ENCODE measurements around the gene SPSB3.

Gene SPSB3

DNA sequence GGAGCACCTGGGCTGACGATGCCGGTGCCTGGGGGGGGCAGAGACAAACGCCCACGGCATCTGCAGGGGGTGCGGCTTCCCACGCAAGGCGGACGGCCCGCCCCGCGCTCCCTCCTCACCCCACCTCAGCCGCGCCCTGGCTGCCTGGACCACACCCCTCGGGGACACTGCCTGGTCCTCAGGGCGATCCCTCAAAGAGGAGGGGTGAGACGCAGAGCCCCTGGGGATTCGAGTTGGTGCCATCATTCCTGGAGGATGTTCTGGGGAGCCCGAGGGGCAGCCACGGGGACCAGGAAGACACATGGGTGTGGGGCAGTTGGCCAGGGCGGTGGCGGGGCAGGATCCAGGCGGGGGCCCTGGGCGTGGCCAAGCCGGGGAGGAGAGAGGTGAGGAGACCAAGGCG lies 7.3 kb upstream of the SPSB3 start:
- Histone ChIP-seq H3K4me3 (ENCODE audit: severe bottlenecking) (no peak overlapping the region), H3K27me3 (ENCODE audit: insufficient read depth, poor library complexity, severe bottlenecking) (no peaks in the 10 kb centered on the region), H3K27ac (ENCODE audit: poor library complexity, severe bottlenecking) (no peak overlapping the region), H3K36me3 (ENCODE audit: low read depth) (peaks cover 31% of the 10 kb centered on the region), H3K9me3 (ENCODE audit: severe bottlenecking) (no peaks in the 10 kb centered on the region), H3K4me1 (ENCODE audit: insufficient read depth, poor library complexity, severe bottlenecking) (no peaks in the 10 kb centered on the region)
- ATAC-seq (ENCODE audit: low read depth) (no peak), DNase-seq (ENCODE audit: low spot score) (peak; percentile 57)
- TF ChIP-seq, protein P1, sequence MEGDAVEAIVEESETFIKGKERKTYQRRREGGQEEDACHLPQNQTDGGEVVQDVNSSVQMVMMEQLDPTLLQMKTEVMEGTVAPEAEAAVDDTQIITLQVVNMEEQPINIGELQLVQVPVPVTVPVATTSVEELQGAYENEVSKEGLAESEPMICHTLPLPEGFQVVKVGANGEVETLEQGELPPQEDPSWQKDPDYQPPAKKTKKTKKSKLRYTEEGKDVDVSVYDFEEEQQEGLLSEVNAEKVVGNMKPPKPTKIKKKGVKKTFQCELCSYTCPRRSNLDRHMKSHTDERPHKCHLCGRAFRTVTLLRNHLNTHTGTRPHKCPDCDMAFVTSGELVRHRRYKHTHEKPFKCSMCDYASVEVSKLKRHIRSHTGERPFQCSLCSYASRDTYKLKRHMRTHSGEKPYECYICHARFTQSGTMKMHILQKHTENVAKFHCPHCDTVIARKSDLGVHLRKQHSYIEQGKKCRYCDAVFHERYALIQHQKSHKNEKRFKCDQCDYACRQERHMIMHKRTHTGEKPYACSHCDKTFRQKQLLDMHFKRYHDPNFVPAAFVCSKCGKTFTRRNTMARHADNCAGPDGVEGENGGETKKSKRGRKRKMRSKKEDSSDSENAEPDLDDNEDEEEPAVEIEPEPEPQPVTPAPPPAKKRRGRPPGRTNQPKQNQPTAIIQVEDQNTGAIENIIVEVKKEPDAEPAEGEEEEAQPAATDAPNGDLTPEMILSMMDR (IDR thresholded peaks at IDR 0.05; ENCODE audit: poor library complexity, severe bottlenecking) = no peak

DNA sequence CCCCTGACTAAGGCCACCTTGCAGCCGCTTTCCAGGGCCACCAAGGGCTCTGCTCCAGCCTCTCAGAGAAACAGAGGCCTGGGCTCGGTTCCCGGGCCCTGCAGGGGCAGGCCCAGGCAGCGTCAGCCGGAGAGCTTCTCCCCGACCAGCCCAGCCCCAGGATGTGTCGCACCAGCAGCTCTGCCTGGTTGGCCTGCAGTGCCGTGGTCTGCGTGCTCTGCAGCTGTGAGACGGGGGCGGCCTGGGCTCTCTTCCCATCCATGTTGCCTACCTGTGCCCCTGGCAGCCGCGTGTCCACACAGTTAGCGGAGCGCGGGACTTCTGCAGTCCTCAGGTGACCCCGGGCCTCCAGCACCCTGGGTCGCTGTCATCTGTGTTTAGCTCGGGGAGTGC lies 6.3 kb upstream of the SPSB3 start:
- Histone ChIP-seq H3K4me3 (ENCODE audit: severe bottlenecking) (no peak overlapping the region), H3K27me3 (ENCODE audit: insufficient read depth, poor library complexity, severe bottlenecking) (no peaks in the 10 kb centered on the region), H3K27ac (ENCODE audit: poor library complexity, severe bottlenecking) (no peak overlapping the region), H3K36me3 (ENCODE audit: low read depth) (peaks cover 37% of the 10 kb centered on the region), H3K4me1 (ENCODE audit: insufficient read depth, poor library complexity, severe bottlenecking) (peaks cover 6% of the 10 kb centered on the region), H3K9me3 (ENCODE audit: severe bottlenecking) (no peaks in the 10 kb centered on the region)
- ATAC-seq (ENCODE audit: low read depth) (no peak), DNase-seq (ENCODE audit: low spot score) (peak; percentile 64)
- TF ChIP-seq, protein P1 (IDR thresholded peaks at IDR 0.05; ENCODE audit: poor library complexity, severe bottlenecking) = no peak

DNA sequence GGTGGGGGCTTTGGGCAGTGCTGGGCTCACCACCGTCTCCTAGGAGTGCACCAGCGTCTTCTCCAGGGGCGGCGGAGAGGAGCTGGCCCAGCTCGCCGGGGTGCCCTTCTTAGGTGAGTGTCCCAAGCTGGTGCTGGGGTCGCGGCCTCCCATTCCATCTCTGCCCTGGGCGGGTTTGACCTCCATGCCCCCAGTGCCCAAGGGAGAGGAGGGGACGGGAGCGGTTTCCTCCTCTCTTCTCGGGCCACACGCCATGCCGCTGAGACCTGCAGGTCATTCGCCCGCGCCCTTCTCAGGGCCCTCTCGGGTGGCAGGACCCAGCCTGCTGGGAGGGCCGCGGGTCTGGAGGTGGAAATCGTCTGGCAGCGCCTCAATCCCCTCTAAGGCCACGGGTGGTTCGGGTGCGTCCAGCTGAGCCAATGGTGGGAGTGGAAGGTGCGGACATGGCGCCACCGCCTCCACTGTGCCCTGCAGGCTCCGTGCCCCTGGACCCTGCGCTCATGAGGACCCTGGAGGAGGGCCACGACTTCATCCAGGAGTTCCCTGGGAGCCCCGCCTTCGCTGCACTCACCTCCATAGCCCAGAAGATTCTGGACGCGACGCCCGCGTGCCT lies 5.8 kb upstream of the SPSB3 start:
- ATAC-seq (ENCODE audit: low read depth) (no peak), DNase-seq (ENCODE audit: low spot score) (peak; percentile 63)
- H3K4me3 ChIP-seq (ENCODE audit: severe bottlenecking) = no peak overlapping the region
- H3K36me3 ChIP-seq (ENCODE audit: low read depth) = peaks cover 37% of the 10 kb centered on the region
- TF ChIP-seq, protein P1 (IDR thresholded peaks at IDR 0.05; ENCODE audit: poor library complexity, severe bottlenecking) = no peak
- H3K9me3 ChIP-seq (ENCODE audit: severe bottlenecking) = no peaks in the 10 kb centered on the region
- peaks cover 6% of the 10 kb centered on the region for H3K4me1 ChIP-seq (ENCODE audit: insufficient read depth, poor library complexity, severe bottlenecking)
- H3K27me3 ChIP-seq (ENCODE audit: insufficient read depth, poor library complexity, severe bottlenecking) = no peaks in the 10 kb centered on the region
- no peak overlapping the region for H3K27ac ChIP-seq (ENCODE audit: poor library complexity, severe bottlenecking)

DNA sequence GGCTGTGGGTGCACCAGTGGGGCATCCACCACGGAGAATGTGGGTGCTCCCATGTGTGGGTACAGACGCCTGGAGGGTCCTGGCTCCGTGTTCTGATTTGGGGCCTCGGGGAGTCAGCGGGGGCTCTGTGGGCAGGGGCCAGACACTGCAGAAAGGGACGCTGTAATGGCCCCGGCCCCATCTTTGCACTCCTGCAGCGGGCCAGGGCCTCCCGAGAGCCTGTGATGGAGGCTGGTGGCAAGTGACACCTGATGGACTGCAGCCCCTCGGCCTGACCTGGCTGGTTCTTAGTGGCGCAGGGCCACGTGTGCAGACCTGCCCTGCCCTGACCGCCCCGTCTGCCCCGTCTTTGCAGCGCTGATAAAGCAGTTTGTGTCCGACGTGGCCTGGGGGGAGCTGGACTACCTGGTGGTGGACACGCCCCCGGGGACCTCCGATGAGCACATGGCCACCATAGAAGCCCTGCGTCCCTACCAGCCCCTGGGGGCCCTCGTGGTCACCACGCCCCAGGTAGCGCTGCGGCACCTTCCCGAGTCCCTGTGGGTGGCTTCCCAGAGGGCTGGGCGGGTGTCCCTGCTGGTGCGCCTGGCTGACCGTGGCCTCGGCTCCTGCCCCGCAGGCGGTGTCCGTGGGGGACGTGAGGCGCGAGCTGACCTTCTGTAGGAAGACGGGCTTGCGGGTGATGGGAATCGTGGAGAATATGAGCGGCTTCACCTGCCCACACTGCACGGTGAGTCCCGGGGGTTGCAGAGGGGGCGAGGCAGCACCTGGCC lies 5.1 kb upstream of the SPSB3 start:
- no peak for ATAC-seq (ENCODE audit: low read depth)
- Histone ChIP-seq H3K4me1 (ENCODE audit: insufficient read depth, poor library complexity, severe bottlenecking) (peaks cover 6% of the 10 kb centered on the region), H3K36me3 (ENCODE audit: low read depth) (peaks cover 37% of the 10 kb centered on the region), H3K4me3 (ENCODE audit: severe bottlenecking) (no peak overlapping the region), H3K9me3 (ENCODE audit: severe bottlenecking) (no peaks in the 10 kb centered on the region), H3K27me3 (ENCODE audit: insufficient read depth, poor library complexity, severe bottlenecking) (no peaks in the 10 kb centered on the region), H3K27ac (ENCODE audit: poor library complexity, severe bottlenecking) (no peak overlapping the region)
- DNase-seq (ENCODE audit: low spot score) = peak; percentile 68
- TF ChIP-seq, protein P1 (IDR thresholded peaks at IDR 0.05; ENCODE audit: poor library complexity, severe bottlenecking) = no peak

DNA sequence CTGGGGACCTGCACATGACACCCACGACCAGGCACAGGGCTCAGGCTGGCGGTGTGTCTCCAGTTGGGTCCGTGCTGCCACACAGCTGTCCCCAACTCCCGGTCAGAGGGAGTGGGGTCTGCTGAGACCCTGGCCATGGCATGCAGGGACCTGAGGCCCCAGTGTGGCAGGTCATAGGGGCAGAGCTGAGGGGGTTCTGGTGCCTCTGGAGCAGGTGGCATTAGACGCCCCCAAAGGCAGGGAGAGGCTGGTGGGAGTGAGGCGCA lies 4.6 kb upstream of the SPSB3 start:
- Histone ChIP-seq H3K36me3 (ENCODE audit: low read depth) (peaks cover 37% of the 10 kb centered on the region), H3K27me3 (ENCODE audit: insufficient read depth, poor library complexity, severe bottlenecking) (no peaks in the 10 kb centered on the region), H3K4me3 (ENCODE audit: severe bottlenecking) (no peak overlapping the region), H3K27ac (ENCODE audit: poor library complexity, severe bottlenecking) (no peak overlapping the region), H3K9me3 (ENCODE audit: severe bottlenecking) (no peaks in the 10 kb centered on the region), H3K4me1 (ENCODE audit: insufficient read depth, poor library complexity, severe bottlenecking) (peaks cover 6% of the 10 kb centered on the region)
- ATAC-seq (ENCODE audit: low read depth) (no peak), DNase-seq (ENCODE audit: low spot score) (no peak)
- TF ChIP-seq, protein P1 (IDR thresholded peaks at IDR 0.05; ENCODE audit: poor library complexity, severe bottlenecking) = no peak

All from RWPE2 (cell line).